Activated T-helper 1 cell treated with anti-CD3 and anti-CD28 coated beads, Interleukin-12 subunit alpha, Interleukin-12 subunit beta, Interleukin-2, Interleukin-4 antibody, amounts not matched to agents 30 ng/mL and 10 ng/mL and 1 ng/mL, durations not matched to agents 14 hours and 24 hours and 36 hours (primary cell): ENCODE results near the gene UACA. TPM values are rescaled to one million over a fixed set of nuclear protein-coding genes. Genes with fewer than 3 reads are reported as not detected.

Experiments used
- DNase-seq: peaks from one replicate; pipeline ENCODE4 v3.0.0; 2021; ENCODE audit warnings: low spot score
- H3K27ac Mint-ChIP-seq: one replicate; pipeline ENCODE4 v1.8.0; 2021; ENCODE audit warnings: mild to moderate bottlenecking, mixed read lengths
- H3K27me3 Mint-ChIP-seq: one replicate; pipeline ENCODE4 v1.8.0; 2022; ENCODE audit warnings: mild to moderate bottlenecking, moderate library complexity, mixed read lengths; ENCODE audit not compliant: insufficient read depth
- H3K36me3 Mint-ChIP-seq: one replicate; pipeline ENCODE4 v1.8.0; 2021; ENCODE audit warnings: low read depth, mixed read lengths
- H3K4me1 Mint-ChIP-seq: one replicate; pipeline ENCODE4 v1.8.0; 2021; ENCODE audit warnings: low read depth, mixed read lengths
- H3K4me3 Mint-ChIP-seq: one replicate; pipeline ENCODE4 v1.8.0; 2021; ENCODE audit warnings: mild to moderate bottlenecking, moderate library complexity, mixed read lengths
- H3K9me3 Mint-ChIP-seq: one replicate; pipeline ENCODE4 v1.8.0; 2021; ENCODE audit warnings: mixed read lengths
- intact Hi-C: fragments of 100-400 bp; cut with micrococcal nuclease; formaldehyde crosslinking; loops from one replicate; pipeline ENCODE4 v1.15.1; 2024
- total RNA-seq: library from RNA; stranded (reverse); gene quantifications from 2 replicates; pipeline ENCODE4 v1.2.3, GENCODE V29; 2022

The UACA gene
- total RNA-seq, 1 donor from 2014 or later = 0.57 TPM

DNA sequence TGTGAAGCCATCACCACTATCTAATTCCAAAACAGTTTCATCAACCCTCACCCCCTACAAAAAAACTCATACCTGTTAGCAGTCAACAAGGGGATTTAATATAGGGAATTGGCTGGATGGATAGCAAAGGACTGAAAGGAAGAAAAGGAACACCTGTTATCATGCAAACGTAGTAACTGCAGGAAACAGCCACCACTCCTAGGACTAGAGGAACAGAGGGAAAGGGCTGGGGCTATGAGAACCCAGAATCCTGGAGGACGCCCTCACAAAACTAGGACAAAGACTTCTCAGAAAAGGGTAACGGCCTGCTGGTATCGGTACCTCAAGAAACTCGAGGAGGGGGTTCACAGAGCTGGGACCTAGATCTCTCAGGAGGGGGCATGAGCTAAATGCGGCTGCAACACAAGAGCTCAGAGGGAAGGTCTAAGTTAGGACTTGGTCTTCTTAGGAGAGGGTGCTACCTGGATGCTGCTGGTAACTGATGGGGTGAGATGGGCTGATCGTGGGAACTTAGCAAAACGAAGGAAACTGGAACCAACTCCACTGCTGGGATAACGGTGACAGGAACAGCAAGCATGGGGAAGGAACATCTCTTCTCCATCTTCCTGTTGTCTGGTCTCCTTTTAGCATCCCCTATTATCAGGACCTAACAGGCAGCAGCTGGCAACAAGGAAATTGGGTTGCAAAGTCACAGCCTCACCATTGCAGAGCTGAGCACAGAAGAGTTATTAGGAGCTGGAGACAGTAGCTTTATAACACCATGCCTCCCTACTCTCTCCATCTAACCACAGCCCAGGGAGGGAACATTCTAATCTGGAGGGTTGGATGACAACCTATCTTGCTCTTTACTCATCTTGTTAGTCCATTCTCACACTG is 147.7 kb downstream of the UACA start:
- intact Hi-C loops = no loop called here
- no peaks in the 10 kb centered on the region for H3K36me3 Mint-ChIP-seq
- H3K4me1 Mint-ChIP-seq = no peaks in the 10 kb centered on the region
- no peaks in the 10 kb centered on the region for H3K9me3 Mint-ChIP-seq
- H3K4me3 Mint-ChIP-seq = no peak overlapping the region
- DNase-seq = no peak
- no peak overlapping the region for H3K27ac Mint-ChIP-seq
- H3K27me3 Mint-ChIP-seq = peaks cover 25% of the 10 kb centered on the region

DNA sequence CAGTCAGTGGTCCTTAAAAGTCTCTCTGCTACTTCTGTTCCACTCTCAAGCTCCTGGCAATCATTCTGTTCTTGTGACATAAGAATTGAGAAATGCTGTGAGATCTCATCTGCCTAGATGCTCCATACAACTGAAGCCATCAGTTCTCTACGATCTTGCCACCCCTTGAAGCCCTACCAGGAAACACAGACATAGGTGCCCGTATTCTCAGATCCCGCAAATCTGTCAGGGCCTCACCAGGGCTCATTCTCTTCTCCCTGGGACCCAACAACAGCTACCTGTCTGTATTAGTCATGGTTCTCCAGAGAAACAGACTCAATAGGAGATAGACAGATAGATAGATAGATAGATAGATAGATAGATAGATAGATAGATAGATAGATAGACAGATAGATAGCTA is 149.1 kb downstream of the UACA start:
- intact Hi-C loops = no loop called here
- Mint-ChIP-seq H3K4me3 (no peak overlapping the region), H3K9me3 (no peaks in the 10 kb centered on the region), H3K27ac (no peak overlapping the region), H3K4me1 (no peaks in the 10 kb centered on the region), H3K27me3 (peaks cover 18% of the 10 kb centered on the region), H3K36me3 (no peaks in the 10 kb centered on the region)
- DNase-seq = no peak

DNA sequence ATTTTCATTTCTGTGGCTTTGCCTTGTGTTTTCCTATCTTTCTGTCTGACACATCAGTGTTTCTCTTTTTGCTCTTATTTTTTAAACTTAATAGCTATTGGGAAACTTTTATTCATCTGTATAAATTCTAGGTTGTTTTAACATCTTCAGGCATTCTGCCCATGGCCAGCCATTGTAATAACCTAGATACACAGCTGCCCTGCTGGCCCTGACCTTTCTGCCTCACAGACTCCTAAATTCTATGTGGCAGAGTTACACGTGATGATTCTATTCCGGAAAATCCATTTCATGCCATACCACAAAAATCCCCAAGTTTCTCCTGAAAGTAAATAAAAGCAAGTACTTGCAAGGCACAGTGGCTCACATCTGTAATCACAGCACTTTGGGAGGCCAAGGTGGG is 150.1 kb downstream of the UACA start:
- Mint-ChIP-seq H3K9me3 (no peaks in the 10 kb centered on the region), H3K27ac (no peak overlapping the region), H3K27me3 (peaks cover 18% of the 10 kb centered on the region), H3K36me3 (no peaks in the 10 kb centered on the region), H3K4me1 (no peaks in the 10 kb centered on the region), H3K4me3 (no peak overlapping the region)
- no peak for DNase-seq
- intact Hi-C loops = no loop called here

DNA sequence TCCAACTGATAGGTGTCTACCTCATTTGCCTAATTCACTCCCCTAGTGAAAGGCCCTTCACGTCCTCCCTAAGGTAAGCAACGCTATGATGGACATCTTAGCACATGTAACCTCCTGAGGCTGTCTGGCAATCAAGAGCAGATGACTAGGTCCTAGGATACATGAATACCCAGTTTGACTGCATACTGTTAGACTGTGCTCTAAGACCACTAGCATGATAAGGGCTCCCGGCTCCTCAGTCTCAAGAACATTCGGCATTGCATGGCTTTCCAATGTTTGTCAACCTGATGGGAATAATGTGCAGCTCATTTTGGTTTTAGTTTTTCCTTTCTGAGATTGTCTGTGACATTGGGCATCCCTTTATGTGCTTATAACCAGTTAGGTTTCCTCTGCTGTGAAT is 152.1 kb downstream of the UACA start:
- Mint-ChIP-seq H3K27ac (no peak overlapping the region), H3K27me3 (peaks cover 15% of the 10 kb centered on the region)
- intact Hi-C loops = no loop called here

DNA sequence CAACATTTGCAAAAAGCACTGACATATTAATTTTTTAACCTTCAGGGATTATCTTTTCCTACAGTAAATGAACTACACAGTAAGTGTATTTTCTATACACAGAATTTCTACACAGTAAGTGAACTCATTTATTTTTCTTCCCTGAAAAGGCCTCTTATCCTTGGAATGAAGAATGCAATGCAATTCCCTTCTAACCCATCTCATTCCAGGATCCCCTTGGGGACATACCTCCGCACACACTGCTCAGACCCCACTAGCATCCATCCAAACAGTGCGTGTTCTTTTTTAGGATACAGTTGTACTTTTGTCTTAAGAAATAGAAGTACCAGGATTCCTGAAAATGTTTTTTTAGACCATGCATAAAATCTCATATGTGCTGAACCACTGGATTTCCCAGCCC is 152.8 kb downstream of the UACA start:
- Mint-ChIP-seq H3K27ac (no peak overlapping the region), H3K9me3 (no peaks in the 10 kb centered on the region), H3K27me3 (peaks cover 12% of the 10 kb centered on the region), H3K4me1 (no peaks in the 10 kb centered on the region), H3K36me3 (no peaks in the 10 kb centered on the region), H3K4me3 (no peak overlapping the region)
- intact Hi-C loops = no loop called here
- no peak for DNase-seq

More for the DNA sequence above, 152.1 kb downstream of the UACA start:
- Mint-ChIP-seq H3K4me3 (no peak overlapping the region), H3K4me1 (no peaks in the 10 kb centered on the region), H3K36me3 (no peaks in the 10 kb centered on the region), H3K9me3 (no peaks in the 10 kb centered on the region)
- no peak for DNase-seq

DNA sequence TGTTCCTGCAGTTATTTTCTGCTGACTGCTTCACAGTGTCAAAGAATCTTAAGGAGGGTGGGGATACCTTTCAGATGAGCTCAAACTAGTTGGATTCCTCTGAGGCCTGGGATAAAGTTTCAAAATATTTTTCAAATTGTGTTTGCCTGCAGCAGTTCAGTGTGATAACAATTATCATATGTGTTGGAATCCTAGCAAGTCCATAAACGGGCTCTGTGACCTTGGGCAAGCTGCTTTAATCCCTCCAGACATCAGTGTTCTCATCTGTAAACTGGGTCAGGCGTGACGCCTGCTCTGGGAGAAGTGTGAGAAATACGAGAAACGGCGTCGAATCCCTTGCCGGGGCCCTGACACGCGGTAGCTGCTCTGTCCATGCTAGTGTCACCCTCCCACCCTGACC is 153.5 kb downstream of the UACA start:
- DNase-seq = no peak
- no peak overlapping the region for H3K27ac Mint-ChIP-seq
- intact Hi-C loops = no loop called here
- H3K4me1 Mint-ChIP-seq = no peaks in the 10 kb centered on the region
- H3K27me3 Mint-ChIP-seq = peaks cover 7% of the 10 kb centered on the region
- no peak overlapping the region for H3K4me3 Mint-ChIP-seq
- no peaks in the 10 kb centered on the region for H3K9me3 Mint-ChIP-seq
- H3K36me3 Mint-ChIP-seq = no peaks in the 10 kb centered on the region

DNA sequence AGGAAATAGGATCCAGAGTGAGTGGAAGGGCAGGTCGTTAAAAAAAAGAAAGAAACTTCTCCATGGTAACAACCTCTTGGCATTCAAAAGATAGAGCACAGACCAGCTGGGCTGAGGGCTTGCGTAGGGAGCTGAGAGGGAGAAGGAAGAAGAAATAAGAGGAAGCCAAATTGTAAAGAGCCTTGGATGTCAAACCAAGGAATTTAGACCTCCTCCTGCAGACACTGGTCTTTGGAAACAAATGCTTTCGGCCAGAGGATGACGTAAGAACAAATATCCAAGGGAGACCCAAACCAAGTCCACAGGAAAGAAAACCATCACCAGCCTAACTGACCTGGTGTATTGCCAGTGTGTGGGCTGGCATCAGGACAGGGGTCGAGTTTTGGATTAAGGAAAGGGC is 155.2 kb downstream of the UACA start:
- Mint-ChIP-seq H3K27me3 (peaks cover 5% of the 10 kb centered on the region), H3K27ac (no peak overlapping the region), H3K36me3 (no peaks in the 10 kb centered on the region), H3K4me3 (no peak overlapping the region), H3K4me1 (no peaks in the 10 kb centered on the region), H3K9me3 (no peaks in the 10 kb centered on the region)
- DNase-seq = no peak
- intact Hi-C loops = no loop called here

DNA sequence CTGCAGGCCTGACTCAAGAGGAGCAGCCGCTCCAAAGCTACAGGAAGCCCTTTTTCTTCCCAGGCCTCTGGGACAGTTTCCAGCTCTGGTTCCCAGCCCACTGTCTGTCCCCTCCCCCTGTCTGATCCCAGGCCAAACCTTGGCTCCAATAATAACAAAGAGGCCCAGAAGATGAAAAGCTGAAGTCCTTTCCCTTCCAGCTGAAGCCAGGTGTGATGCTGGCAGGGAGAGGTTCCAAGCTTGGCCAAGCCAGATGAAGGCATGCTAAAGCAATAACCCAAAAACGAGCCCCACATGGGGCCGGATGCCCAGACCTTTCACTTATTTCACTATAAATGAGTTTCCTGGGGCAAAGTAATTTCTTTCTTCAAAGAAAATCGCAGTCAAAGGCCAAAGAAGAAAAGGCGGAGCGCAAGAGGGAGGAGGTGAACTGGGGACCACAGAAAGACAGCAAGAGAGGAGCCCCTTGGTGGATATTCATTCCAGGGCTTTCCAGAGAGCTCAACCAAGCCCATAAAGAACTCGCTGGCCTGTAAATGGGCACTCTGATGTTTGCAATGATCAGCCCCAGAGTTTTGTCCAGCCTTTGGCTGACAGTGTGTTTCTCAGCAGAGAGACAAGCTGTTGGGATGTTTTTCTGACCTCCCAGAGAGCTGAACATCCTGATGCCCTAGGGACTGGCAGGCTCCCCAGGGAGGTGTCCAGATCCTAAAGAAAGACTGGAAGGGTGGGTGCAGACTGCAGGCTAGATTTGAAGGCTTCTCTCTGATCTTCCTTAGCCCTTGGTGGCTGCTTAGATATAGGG is 157.6 kb downstream of the UACA start:
- Mint-ChIP-seq H3K36me3 (no peaks in the 10 kb centered on the region), H3K27ac (no peak overlapping the region), H3K4me3 (no peak overlapping the region), H3K9me3 (no peaks in the 10 kb centered on the region), H3K27me3 (peaks cover 4% of the 10 kb centered on the region), H3K4me1 (no peaks in the 10 kb centered on the region)
- no peak for DNase-seq
- intact Hi-C loops = no loop called here

DNA sequence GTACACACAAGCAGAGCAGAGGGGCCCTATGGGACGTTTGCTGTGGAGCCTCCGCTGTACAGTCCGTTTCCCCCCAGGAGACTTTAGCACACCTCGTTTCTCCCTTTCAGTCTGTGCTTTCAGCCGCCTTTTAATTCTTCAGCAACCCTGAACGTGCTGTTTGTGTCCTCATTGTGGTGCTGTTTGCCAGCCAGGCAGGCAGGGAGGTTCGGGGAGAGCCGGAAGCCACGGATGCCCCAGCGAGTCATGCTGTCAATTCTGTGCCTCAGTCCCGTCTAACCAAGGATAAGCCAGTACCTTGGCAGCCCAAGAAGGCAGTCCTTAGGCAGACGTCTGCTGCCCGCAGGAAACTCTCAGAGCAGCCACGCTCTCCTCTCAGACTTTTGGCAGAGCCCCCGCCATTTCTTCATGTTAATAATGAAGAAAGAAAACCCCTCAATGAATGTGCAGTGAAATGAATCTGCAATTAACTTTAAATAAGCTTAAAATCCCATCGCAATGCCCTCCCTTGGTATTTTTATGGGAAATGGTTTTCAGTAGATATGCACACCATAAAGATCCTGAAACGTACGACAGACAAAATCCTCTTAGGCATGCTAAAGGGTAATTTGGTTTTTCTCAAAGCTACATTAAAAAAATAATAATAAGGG is 158.6 kb downstream of the UACA start:
- Mint-ChIP-seq H3K36me3 (no peaks in the 10 kb centered on the region), H3K9me3 (peaks cover 1% of the 10 kb centered on the region), H3K27ac (no peak overlapping the region), H3K27me3 (peaks cover 5% of the 10 kb centered on the region), H3K4me1 (no peaks in the 10 kb centered on the region), H3K4me3 (no peak overlapping the region)
- intact Hi-C loops = no loop called here
- no peak for DNase-seq

Other genes starting within 250 kb of the UACA start
- 0.44 TPM in 1 of 2 replicates, not detected in the other for gene LARP6, start 90.6 kb upstream of the UACA start, total RNA-seq
- not detected in 2 replicates for gene THAP10, start 128.9 kb upstream of the UACA start, total RNA-seq
- gene LRRC49, start 129.3 kb upstream of the UACA start, total RNA-seq = not detected in 2 replicates